ENCODE measurements around the gene MYOF.

The MYOF gene

DNA sequence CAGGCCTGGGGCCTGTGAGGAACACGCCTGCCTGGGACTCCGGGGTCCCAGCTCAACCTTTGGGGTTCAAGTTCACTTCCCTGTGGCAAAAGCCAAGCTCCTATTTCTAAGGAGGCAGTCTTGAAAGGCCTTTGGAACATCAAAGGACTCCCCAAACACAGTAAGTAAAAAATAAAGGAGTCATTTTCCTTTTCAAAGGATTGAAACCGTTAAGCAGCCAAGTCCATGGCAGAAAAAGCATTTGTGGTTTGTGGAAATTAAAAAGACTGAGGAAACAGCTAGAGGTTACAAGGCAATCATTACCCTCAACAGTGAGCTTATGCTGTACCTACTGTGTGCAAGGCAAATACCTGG, 200.8 kb downstream of the MYOF start:
- no peak for DNase-seq

GRCh38 chr10:93280699-93281366, 201.3 kb downstream of the MYOF start:
- no peak for DNase-seq

GRCh38 chr10:93280121-93280698, 201.9 kb downstream of the MYOF start:
- DNase-seq = no peak

GRCh38 chr10:93277360-93277759, 204.8 kb downstream of the MYOF start:
- DNase-seq = no peak

DNA sequence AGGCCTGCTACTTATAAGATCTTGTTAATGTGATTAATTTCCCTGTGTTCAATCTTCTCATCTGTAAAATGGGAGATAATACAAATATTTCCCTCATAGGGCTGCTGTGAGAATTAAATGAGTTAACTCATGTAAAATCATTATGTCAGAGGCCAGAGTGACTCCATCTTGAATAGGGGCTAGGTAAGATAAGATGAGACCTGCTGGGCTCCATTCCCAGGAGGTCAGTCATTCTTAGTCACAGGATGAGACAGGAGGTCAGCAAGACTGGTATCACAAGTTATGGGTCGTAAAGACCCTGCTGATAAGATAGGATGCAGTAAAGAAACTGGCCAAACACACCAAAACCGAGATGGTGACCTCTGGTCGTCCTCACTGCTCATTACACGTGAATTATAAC, 207.7 kb downstream of the MYOF start:
- no peak for DNase-seq

DNA sequence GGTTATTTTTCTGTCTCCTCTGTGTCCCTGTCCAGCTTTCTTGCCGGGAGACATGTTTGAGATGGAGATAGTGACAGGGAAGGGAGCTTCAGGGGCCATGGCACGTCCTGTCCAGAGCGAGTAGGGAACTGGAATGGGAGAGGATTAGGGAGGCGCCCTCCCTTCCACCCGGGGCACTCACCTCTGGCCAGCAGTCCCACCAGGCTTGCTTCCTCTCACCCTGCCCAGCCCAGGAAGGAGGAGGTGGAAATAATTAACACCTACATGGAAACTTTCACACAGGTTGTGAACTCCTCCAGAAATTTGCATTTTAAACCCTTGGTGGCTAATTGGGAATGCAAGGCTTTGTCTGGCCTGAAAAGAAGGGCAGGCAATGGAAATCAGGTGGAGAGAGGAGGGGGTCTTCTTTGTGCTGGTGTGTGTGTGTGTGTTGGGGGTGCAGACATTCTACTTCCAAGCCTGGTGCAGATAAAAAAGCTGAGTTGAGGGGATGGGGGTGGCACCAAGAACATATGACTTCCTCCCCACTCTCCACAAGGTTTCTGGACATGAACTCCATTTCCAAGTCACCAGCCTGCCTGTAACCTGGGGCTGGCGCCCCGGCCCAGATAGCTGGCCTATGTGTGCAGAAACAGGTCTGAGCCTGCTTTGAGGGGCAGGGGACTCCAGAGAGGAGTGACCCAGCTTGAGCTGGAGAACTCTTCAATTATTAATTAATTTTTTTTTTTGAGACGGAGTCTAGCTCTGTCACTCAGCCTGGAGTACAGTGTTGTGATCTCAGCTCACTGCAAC, 209.1 kb downstream of the MYOF start:
- DNase-seq = no peak

DNA sequence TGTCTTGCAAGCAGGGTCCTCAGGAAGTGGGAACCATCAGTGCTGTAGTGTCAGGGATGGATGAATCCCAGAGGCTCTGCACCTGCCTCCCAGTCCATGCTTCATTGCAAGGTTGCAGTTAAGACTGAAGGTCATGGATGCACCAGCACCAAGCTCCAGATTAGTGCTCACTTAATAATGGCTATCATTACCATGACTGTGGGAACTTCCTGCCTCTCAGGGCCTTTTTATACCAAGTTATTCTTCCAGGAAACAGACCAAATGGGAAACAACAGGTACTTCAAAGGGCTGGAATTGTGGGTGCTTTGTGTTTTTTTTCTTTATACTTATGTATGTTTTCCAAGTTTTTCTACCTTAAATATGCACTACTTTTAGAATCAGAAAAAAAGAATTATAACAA, 210.8 kb downstream of the MYOF start:
- no peak for DNase-seq

- DNase-seq = no peak
Measured at GRCh38 chr10:93269281-93269680, 212.9 kb downstream of the MYOF start.

GRCh38 chr10:93268021-93268420, 214.1 kb downstream of the MYOF start:
- DNase-seq = no peak

DNA sequence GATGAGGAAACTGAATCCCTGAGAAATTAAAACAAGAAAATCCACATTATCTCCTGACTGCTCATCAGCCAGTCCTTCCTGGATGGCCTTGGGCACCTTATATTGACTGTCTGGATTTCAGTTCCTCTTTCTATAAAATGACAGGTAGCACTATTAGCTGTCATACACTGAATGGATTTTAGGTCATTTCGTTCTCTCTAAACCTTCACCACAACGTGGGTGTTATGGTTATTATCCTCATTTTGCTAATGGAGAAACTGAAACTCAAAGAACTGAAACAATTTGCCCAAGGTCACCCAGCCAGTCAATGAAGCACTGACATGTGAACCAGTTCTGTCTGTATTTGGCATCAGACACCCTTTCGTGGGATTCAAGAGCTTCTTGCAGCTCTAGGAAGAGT, 214.6 kb downstream of the MYOF start:
- no peak for DNase-seq

DNA sequence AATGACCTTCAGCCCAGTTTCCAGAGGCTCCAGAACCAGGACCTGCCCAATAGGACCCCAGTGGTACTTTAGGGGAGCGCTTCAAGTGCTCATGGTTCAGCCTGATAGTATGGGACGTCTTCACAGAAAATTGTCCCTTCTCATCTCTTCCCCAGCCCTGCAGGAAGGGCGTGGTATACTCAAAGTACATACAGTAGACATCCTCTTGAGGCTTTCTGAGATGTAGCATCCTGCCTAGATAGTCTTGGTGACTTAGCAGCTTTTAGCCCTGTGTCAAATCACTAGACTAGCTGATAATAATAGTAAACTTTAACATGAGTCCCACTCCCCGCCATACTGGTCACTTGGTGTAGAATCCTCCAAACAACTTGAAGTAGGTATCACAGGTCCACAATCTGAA, 215.3 kb downstream of the MYOF start:
- DNase-seq = no peak

DNA sequence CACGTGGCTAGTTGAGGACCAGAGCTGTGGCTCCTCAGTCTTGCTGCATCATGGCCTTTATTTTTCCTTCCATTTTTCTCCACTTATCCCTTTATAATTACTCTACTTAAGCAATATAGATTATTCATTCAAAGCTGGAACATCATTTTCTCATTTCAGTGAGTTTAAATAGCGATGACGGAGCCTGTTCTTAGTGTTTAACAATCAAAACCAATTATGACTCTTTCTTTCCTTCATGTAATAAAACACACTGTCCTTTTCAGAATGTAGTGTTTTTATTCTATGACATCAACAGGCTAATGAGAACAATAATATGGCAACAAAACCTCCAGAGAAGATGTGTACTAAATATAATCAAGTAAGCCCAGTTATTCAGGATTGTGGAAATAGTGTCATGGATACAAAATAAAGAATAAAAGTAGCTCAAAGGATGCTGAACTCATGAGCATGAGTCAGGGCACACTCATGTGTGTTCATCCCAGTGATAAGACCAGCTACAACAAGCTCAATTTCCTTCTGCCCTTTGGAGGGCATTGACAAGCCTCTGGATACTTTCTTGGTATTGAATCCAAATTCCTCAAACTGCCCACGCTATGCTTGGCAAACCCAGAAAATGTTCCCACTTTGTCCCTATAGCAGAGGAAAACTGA, 220.0 kb downstream of the MYOF start:
- no peak for DNase-seq

- DNase-seq = no peak
Measured at GRCh38 chr10:93261089-93261488, 221.0 kb downstream of the MYOF start.

DNA sequence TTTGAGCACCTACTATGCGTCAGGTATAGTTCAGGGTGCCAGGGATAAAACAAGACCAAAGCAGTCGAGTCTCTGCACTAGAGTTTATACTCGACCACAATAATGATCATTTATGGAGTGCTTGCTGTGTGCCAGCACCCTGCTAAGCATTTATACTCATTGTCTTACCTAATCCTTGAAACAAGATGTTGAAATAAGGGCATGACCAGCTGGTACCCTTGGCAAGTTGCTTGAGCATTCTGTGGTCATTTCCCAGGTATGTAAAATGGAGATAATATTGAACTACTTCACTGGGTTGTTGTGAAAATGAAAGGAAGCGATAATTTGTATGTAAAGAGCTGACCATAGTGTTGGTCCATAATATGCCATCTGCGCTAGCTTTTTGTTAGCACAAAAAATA, 223.0 kb downstream of the MYOF start:
- DNase-seq = no peak
